NT2/D1 (cell line): ENCODE data around the gene PSME1.

Source experiments
- DNase-seq: peaks from one replicate; pipeline ENCODE4 v3.0.0-alpha.2; 2011; ENCODE audit warnings: low read depth, low spot score
- H3K27me3 ChIP-seq: 2 replicates; pipeline ENCODE4 v1.6.0; 2011; ENCODE audit warnings: mild to moderate bottlenecking; ENCODE audit not compliant: insufficient read length, insufficient read depth
- H3K36me3 ChIP-seq: 2 replicates; pipeline ENCODE4 v1.6.1; 2011; ENCODE audit warnings: mild to moderate bottlenecking, low read length, mixed read lengths; ENCODE audit not compliant: insufficient read depth, insufficient read length
- H3K4me1 ChIP-seq: 2 replicates; pipeline ENCODE4 v1.5.1; 2011; ENCODE audit not compliant: insufficient read depth, insufficient read length
- H3K4me3 ChIP-seq: 2 replicates; pipeline ENCODE4 v1.5.1; 2011; ENCODE audit warnings: low read depth; ENCODE audit not compliant: insufficient read length
- H3K9ac ChIP-seq: 2 replicates; pipeline ENCODE4 v1.6.0; 2011; ENCODE audit warnings: low read depth; ENCODE audit not compliant: insufficient read length
- H3K9me3 ChIP-seq: 2 replicates; pipeline ENCODE4 v1.5.1; 2011; ENCODE audit warnings: mild to moderate bottlenecking, low read length; ENCODE audit not compliant: insufficient read depth
- SUZ12 ChIP-seq: IDR thresholded peaks from 2 replicates; pipeline ENCODE4 v1.6.1; 2011; ENCODE audit not compliant: insufficient read length, insufficient read depth; ENCODE audit errors: extremely low read depth
- YY1 ChIP-seq: IDR thresholded peaks from 2 replicates; pipeline ENCODE4 v1.6.1; 2011; ENCODE audit not compliant: insufficient read length, insufficient read depth
- ZNF274 ChIP-seq: IDR thresholded peaks from 2 replicates; pipeline ENCODE4 v1.6.1; 2011; ENCODE audit warnings: mild to moderate bottlenecking, low read depth, low read length

PSME1 gene

DNA sequence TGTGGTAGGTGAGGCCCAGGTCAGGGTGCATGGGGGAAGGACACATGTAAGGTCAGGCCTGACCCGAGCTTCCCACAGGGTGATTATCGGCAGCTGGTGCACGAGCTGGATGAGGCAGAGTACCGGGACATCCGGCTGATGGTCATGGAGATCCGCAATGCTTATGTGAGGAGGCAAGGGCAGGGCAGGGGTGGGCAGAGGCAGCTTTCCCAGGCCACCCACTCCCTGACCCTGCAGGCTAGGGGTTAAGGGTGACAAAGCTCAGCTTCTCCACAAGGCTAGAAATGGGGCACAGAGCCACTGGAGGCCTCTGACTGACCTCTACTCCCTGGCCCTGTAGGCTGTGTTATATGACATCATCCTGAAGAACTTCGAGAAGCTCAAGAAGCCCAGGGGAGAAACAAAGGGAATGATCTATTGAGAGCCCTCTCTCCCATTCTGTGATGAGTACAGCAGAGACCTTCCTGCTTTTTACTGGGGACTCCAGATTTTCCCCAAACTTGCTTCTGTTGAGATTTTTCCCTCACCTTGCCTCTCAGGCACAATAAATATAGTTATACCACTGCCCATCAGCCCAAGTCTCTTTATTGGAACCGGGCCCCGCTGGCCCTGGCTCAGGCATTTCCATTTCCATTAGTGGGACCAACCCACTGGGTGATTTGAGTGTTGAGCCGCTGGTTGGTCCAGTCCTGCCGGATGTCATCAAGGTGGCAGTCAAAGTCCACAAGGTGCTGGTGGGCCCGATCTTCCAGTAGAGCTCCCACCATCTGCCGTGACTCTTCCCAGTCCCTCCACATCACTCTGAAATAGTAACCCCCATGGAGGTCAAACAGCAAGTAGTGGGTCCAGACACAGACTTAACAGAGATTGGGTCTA is 2.6 kb downstream of the PSME1 start:
- TF ChIP-seq ZNF274 (no peak), SUZ12 (no peak), YY1 (no peak)
- DNase-seq, result no peak
- H3K4me1 ChIP-seq, result no peaks in the 10 kb centered on the region
- peaks cover 34% of the 10 kb centered on the region for H3K36me3 ChIP-seq
- no peak overlapping the region for H3K4me3 ChIP-seq
- no peak overlapping the region for H3K9ac ChIP-seq
- peaks cover 4% of the 10 kb centered on the region for H3K27me3 ChIP-seq
- H3K9me3 ChIP-seq, result no peaks in the 10 kb centered on the region

DNA sequence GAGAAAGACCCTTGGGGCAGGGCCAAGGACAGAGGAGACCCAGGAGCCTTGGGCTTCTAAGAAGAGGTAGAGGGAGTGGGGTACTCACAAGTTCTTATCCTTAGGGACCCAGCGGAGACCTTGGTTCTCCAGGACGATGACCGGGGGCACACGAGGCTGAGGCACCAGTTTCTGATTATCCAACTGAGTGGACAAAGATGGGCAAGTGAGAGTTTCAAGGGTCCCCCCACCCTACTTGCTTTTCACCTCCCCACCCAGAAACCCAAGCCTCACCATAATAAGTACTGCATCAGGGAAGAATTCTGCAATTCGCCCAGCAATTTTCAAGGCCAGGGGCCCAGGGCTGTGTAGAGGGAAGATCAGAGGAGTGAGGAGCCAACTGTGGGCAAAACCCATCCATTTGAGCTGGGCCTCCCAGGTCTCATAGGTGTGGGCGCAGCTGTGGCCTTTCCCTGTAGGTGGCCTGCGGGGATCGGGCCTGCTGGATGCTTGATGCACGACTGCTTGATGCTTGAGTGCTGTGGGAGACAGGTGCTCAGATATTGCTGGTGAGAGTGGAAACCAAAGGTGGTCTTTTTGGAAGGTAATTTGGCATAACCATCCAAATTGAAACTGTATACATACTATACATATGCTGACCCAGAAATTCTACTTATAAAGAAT is 3.4 kb downstream of the PSME1 start:
- H3K9me3 ChIP-seq, result no peaks in the 10 kb centered on the region
- no peak for DNase-seq
- no peaks in the 10 kb centered on the region for H3K4me1 ChIP-seq
- H3K27me3 ChIP-seq, result peaks cover 4% of the 10 kb centered on the region
- no peak overlapping the region for H3K9ac ChIP-seq
- TF ChIP-seq ZNF274 (no peak), SUZ12 (no peak), YY1 (no peak)
- H3K36me3 ChIP-seq, result peaks cover 40% of the 10 kb centered on the region
- H3K4me3 ChIP-seq, result no peak overlapping the region

DNA sequence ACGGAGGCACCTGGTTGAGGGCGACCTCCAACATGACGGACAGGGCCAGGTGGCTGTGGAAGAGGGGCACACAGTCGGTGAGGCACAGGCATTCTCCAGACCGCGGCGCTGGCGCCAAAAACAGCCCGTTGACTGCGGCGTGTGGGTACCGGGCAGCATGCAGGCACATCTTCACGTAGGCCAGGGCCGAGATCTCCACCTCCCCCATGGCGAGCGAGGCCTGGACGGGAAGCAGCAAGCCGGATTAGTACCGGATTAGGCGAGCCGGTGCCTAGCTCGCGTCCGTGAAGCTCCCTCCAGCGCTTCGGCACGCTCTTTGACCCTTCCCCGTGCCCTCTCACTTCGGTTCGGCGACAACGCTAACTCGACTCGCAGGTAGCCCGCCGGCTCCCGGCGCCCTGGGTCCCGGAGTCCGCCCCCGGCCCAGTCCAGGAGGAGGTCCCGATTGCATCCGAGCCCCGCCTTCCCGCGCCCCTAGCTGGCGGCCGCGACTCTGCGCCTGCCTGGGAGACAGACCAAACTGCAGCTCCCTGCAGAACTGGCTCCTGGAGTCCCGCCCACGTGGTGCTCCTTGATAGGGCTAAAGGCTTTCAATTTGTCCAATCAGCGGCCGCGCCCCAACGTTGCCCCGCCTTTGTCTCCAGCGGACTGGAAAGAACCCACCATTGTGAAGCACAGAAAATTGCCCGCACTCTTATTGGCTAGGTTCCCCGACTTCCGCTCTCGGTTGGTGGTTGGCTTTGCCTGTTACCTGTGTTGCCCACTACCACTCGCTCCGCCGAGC is 5.3 kb downstream of the PSME1 start, which contains the start of gene EMC9:
EMC9 (minus strand) TSS at position 495 of the 784 bp plus-strand sequence; CDS start at position 208, 287 bp downstream.
- no peaks in the 10 kb centered on the region for H3K27me3 ChIP-seq
- TF ChIP-seq SUZ12, result no peak
- H3K9ac ChIP-seq, result peak within 1 kb of the TSS; percentile 97
- H3K9me3 ChIP-seq, result no peaks in the 10 kb centered on the region
- H3K4me3 ChIP-seq, result peak within 1 kb of the TSS; percentile 82
- H3K4me1 ChIP-seq, result no peaks in the 10 kb centered on the region
- H3K36me3 ChIP-seq, result peaks cover 49% of the 10 kb centered on the region
- peak; percentile 96 for DNase-seq

DNA sequence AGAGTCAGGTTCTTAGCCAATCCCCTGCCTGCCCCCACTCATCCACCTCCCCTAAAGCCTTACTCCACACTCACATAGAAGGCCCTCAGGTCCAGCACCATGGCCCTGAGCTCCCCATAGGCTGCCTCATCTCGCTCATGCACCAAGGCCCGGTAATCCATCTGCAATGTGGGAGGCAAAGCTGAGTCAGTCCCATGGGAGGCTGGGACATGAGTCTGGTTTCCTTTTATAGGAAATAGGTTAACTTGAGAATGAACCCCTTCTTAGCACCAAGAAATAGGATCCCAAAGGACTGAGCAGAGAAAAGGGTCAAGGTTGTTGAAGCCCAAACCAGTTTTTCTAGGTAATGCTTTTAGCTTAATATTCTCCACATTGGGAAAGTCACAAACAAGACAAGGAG is 7.5 kb downstream of the PSME1 start:
- H3K27me3 ChIP-seq, result no peaks in the 10 kb centered on the region
- DNase-seq, result no peak
- no peaks in the 10 kb centered on the region for H3K9me3 ChIP-seq
- H3K4me3 ChIP-seq, result no peak overlapping the region
- TF ChIP-seq YY1, result no peak
- TF ChIP-seq SUZ12, result no peak
- TF ChIP-seq ZNF274, result no peak
- no peak overlapping the region for H3K9ac ChIP-seq
- H3K4me1 ChIP-seq, result no peaks in the 10 kb centered on the region
- peaks cover 35% of the 10 kb centered on the region for H3K36me3 ChIP-seq

DNA sequence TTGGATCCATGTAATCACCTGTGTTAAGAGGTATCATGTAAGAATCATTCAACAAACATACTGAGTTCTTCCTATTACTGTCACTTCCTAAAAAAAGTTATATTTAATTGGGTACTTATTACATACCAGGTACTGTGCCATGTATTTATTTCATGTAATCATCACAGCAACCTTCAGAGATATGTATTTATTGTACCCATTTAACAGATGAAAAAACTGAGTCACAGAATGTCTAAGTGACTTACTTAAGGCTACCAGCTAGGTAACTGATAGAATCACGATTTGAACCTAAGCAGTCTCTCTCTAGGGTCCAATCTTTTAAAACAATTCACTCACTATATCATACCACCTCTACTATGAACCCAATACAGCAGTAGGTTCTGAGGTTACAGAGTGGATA is 8.5 kb downstream of the PSME1 start:
- Histone ChIP-seq H3K4me1 (no peaks in the 10 kb centered on the region), H3K4me3 (no peak overlapping the region), H3K9me3 (no peaks in the 10 kb centered on the region), H3K36me3 (peaks cover 31% of the 10 kb centered on the region), H3K9ac (no peak overlapping the region), H3K27me3 (no peaks in the 10 kb centered on the region)
- no peak for DNase-seq
- TF ChIP-seq ZNF274 (no peak), YY1 (no peak), SUZ12 (no peak)

DNA sequence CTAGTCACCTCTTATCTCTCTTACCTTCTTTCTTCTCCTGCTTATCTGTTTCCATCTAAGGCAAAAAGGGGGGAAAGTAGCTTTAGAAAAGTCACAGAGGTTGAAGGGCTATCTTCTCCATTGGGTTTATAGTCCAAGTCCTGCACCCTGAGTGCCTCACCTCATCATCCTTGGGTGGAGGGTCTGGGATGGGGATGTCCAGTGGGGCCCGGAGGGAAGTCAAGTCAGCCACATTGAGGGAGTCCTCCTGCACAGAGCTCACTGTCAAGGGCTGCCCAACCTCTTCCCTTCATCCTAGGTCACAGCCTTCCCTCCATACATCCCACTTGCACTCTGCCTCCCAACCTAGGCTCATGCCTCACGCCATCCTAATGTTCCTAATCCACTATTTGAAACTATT is 9.2 kb downstream of the PSME1 start:
- Histone ChIP-seq H3K27me3 (no peaks in the 10 kb centered on the region), H3K9ac (peak overlapping the region; percentile 85), H3K4me1 (no peaks in the 10 kb centered on the region), H3K36me3 (peaks cover 36% of the 10 kb centered on the region), H3K9me3 (no peaks in the 10 kb centered on the region), H3K4me3 (peak overlapping the region; percentile 6)
- no peak for DNase-seq
- TF ChIP-seq YY1 (no peak), ZNF274 (no peak)
